Measurements from ENCODE around the gene MMAB. TPM values are rescaled to one million over a fixed set of nuclear protein-coding genes. Genes with fewer than 3 reads are reported as not detected.

The MMAB gene
- total RNA-seq, 1 experiment from 2014 or later: 34.9 TPM

GRCh38 chr12:109592905-109593272 lies 19.6 kb upstream of the MMAB start:
- H3K9me2 ChIP-seq (ENCODE audit: insufficient read depth): no peaks in the 10 kb centered on the region
- BruUV-seq (replicated peaks): no TSS peak
- H2AFZ ChIP-seq (ENCODE audit: low read depth, low read length, poor library complexity, severe bottlenecking): no peak overlapping the region
- no peak overlapping the region for H3K4me3 ChIP-seq (replicated peaks in 1 of 2; ENCODE audit: low read depth in 1 of 2, low read length in 2 of 2)
- ATAC-seq (no peak), DNase-seq (ENCODE audit: low read depth, low spot score) (no peak)
- no peak overlapping the region for H3K4me2 ChIP-seq (ENCODE audit: low read length)
- ChIA-PET POLR2A (no interaction called here), CTCF (no interaction called here), RAD21 (ENCODE audit: low non-redundant PET in 1 of 2, low total read pairs in 2 of 2, uncharacterized antibody in 2 of 2, unreplicated experiment in 2 of 2) (no interaction called here)
- no peaks in the 10 kb centered on the region for H4K20me1 ChIP-seq (ENCODE audit: insufficient read depth)
- no peaks in the 10 kb centered on the region for H3K79me2 ChIP-seq (ENCODE audit: insufficient read depth, low read length)
- intact Hi-C loops (cut with micrococcal nuclease): no loop called here
- TF ChIP-seq SP1 (IDR thresholded peaks at IDR 0.05; ENCODE audit: low read depth) (no peak), CEBPB (IDR thresholded peaks at IDR 0.05; ENCODE audit: low read depth) (no peak), POLR2A (IDR thresholded peaks at IDR 0.05; ENCODE audit: borderline replicate concordance, extremely low read depth, insufficient read depth, insufficient read length) (no peak), CBX3 (IDR thresholded peaks at IDR 0.05; ENCODE audit: low read depth) (no peak), ZNF274 (IDR thresholded peaks at IDR 0.05; ENCODE audit: low read depth, low read length) (no peak), EZH2 (IDR thresholded peaks at IDR 0.05) (no peak), TCF7L2 (IDR thresholded peaks at IDR 0.05; ENCODE audit: borderline replicate concordance, extremely low read depth, insufficient read depth, insufficient read length) (no peak), SRF (IDR thresholded peaks at IDR 0.05; ENCODE audit: low read depth) (no peak), FOSL1 (IDR thresholded peaks at IDR 0.05; ENCODE audit: low read depth) (no peak), ZFX (IDR thresholded peaks at IDR 0.05) (no peak), ELF1 (IDR thresholded peaks at IDR 0.05; ENCODE audit: borderline replicate concordance, low read depth) (no peak), REST (IDR thresholded peaks at IDR 0.05; ENCODE audit: low read depth) (no peak)
- H3K4me1 ChIP-seq (ENCODE audit: control insufficient read depth in 1 of 2, insufficient read depth in 2 of 2, low read length in 2 of 2): peaks cover under 1 to 6% of the 10 kb centered on the region in 2 experiments; a peak in 3 of 4 replicates
- H3K9ac ChIP-seq (ENCODE audit: low read length): no peak overlapping the region
- no peak overlapping the region for H3K27ac ChIP-seq (ENCODE audit: low read depth, low read length)
- peaks cover 3 to 5% of the 10 kb centered on the region in 2 experiments; a peak in 1 of 4 replicates for H3K36me3 ChIP-seq (ENCODE audit: control insufficient read depth in 1 of 2, insufficient read depth in 2 of 2, low read length in 2 of 2)
- no peaks in the 10 kb centered on the region for H3K9me3 ChIP-seq (ENCODE audit: control insufficient read depth in 1 of 2, insufficient read depth in 1 of 2, low read depth in 1 of 2, low read length in 2 of 2)
- no peaks in the 10 kb centered on the region for H3K27me3 ChIP-seq (ENCODE audit: insufficient read depth, low read length)
